Rectal smooth muscle tissue (tissue), 1 donor: ENCODE measurements around the gene KDM6B.

ENCODE experiments used
- H3K27ac ChIP-seq: one replicate; pipeline ENCODE4 v1.7.0; 2013; ENCODE audit warnings: low read depth, low read length, inconsistent platforms
- H3K27me3 ChIP-seq: one replicate; pipeline ENCODE4 v1.7.0; 2013; ENCODE audit warnings: low read length; ENCODE audit not compliant: control insufficient read depth, insufficient read depth
- H3K36me3 ChIP-seq: one replicate; pipeline ENCODE4 v1.7.0; 2013; ENCODE audit warnings: low read length; ENCODE audit not compliant: control insufficient read depth, insufficient read depth
- H3K4me1 ChIP-seq: one replicate; pipeline ENCODE4 v1.7.0; 2013; ENCODE audit warnings: low read length; ENCODE audit not compliant: control insufficient read depth, insufficient read depth
- H3K4me3 ChIP-seq: one replicate; pipeline ENCODE4 v1.7.0; 2013; ENCODE audit warnings: low read length
- H3K9ac ChIP-seq: one replicate; pipeline ENCODE4 v1.7.0; 2013; ENCODE audit warnings: low read length

KDM6B gene

GRCh38 chr17:7838090-7839075 lies 4.4 kb downstream of the KDM6B start:
- H3K4me3 ChIP-seq: peak overlapping the region; percentile 53
- H3K27me3 ChIP-seq: no peaks in the 10 kb centered on the region
- H3K4me1 ChIP-seq: peaks cover 26% of the 10 kb centered on the region
- peak overlapping the region; percentile 25 for H3K9ac ChIP-seq
- H3K27ac ChIP-seq: peak overlapping the region; percentile 92
- H3K36me3 ChIP-seq: peaks cover 3% of the 10 kb centered on the region

GRCh38 chr17:7839190-7839875 lies 5.3 kb downstream of the KDM6B start:
- Histone ChIP-seq H3K4me1 (peaks cover 23% of the 10 kb centered on the region), H3K4me3 (peak overlapping the region; percentile 53), H3K9ac (no peak overlapping the region)

GRCh38 chr17:7839876-7840261 lies 5.9 kb downstream of the KDM6B start:
- H3K27me3 ChIP-seq: no peaks in the 10 kb centered on the region
- H3K4me3 ChIP-seq: no peak overlapping the region
- no peak overlapping the region for H3K27ac ChIP-seq
- H3K4me1 ChIP-seq: peaks cover 23% of the 10 kb centered on the region
- H3K9ac ChIP-seq: no peak overlapping the region
- peaks cover 3% of the 10 kb centered on the region for H3K36me3 ChIP-seq

More at GRCh38 chr17:7839190-7839875, 5.3 kb downstream of the KDM6B start:
- H3K27ac ChIP-seq: peak overlapping the region; percentile 50
- no peaks in the 10 kb centered on the region for H3K27me3 ChIP-seq
- peaks cover 3% of the 10 kb centered on the region for H3K36me3 ChIP-seq

- peaks cover 28% of the 10 kb centered on the region for H3K4me1 ChIP-seq
- no peaks in the 10 kb centered on the region for H3K27me3 ChIP-seq
- peaks cover 3% of the 10 kb centered on the region for H3K36me3 ChIP-seq
- no peak overlapping the region for H3K4me3 ChIP-seq
- H3K27ac ChIP-seq: no peak overlapping the region
- no peak overlapping the region for H3K9ac ChIP-seq
These were observed 6.4 kb downstream of the KDM6B start for GRCh38 chr17:7840441-7840840.

- Histone ChIP-seq H3K9ac (no peak overlapping the region), H3K27ac (peak overlapping the region; percentile 96), H3K4me1 (peaks cover 31% of the 10 kb centered on the region)
These were observed 6.9 kb downstream of the KDM6B start for GRCh38 chr17:7840875-7841274.

GRCh38 chr17:7841396-7841914 lies 7.4 kb downstream of the KDM6B start:
- H3K9ac ChIP-seq: peak overlapping the region; percentile 94

More at GRCh38 chr17:7840875-7841274, 6.9 kb downstream of the KDM6B start:
- Histone ChIP-seq H3K4me3 (peak overlapping the region; percentile 90), H3K36me3 (peaks cover 3% of the 10 kb centered on the region), H3K27me3 (no peaks in the 10 kb centered on the region)

GRCh38 chr17:7841915-7842379 lies 7.9 kb downstream of the KDM6B start:
- Histone ChIP-seq H3K9ac (peak overlapping the region; percentile 94), H3K4me3 (peak overlapping the region; percentile 90), H3K36me3 (peaks cover 12% of the 10 kb centered on the region), H3K27ac (peak overlapping the region; percentile 96), H3K4me1 (peaks cover 27% of the 10 kb centered on the region), H3K27me3 (no peaks in the 10 kb centered on the region)

More at GRCh38 chr17:7841396-7841914, 7.4 kb downstream of the KDM6B start:
- Histone ChIP-seq H3K27ac (peak overlapping the region; percentile 96), H3K4me1 (peaks cover 31% of the 10 kb centered on the region), H3K27me3 (no peaks in the 10 kb centered on the region), H3K4me3 (peak overlapping the region; percentile 90), H3K36me3 (peaks cover 7% of the 10 kb centered on the region)

GRCh38 chr17:7842380-7843256 lies 8.6 kb downstream of the KDM6B start:
- Histone ChIP-seq H3K27ac (peak overlapping the region; percentile 96), H3K36me3 (peaks cover 15% of the 10 kb centered on the region), H3K27me3 (no peaks in the 10 kb centered on the region), H3K4me1 (peaks cover 20% of the 10 kb centered on the region), H3K4me3 (peak overlapping the region; percentile 90), H3K9ac (peak overlapping the region; percentile 94)

- no peaks in the 10 kb centered on the region for H3K27me3 ChIP-seq
- H3K4me1 ChIP-seq: peaks cover 20% of the 10 kb centered on the region
- peak overlapping the region; percentile 90 for H3K4me3 ChIP-seq
- H3K36me3 ChIP-seq: peaks cover 15% of the 10 kb centered on the region
- peak overlapping the region; percentile 94 for H3K9ac ChIP-seq
- H3K27ac ChIP-seq: peak overlapping the region; percentile 96
These were observed 9.2 kb downstream of the KDM6B start for GRCh38 chr17:7843257-7843535.

- Histone ChIP-seq H3K4me3 (peak overlapping the region; percentile 90), H3K27me3 (no peaks in the 10 kb centered on the region), H3K4me1 (peaks cover 17% of the 10 kb centered on the region)
These were observed 9.7 kb downstream of the KDM6B start for GRCh38 chr17:7843536-7844291.

More at GRCh38 chr17:7843536-7844291, 9.7 kb downstream of the KDM6B start:
- peaks cover 15% of the 10 kb centered on the region for H3K36me3 ChIP-seq
- H3K27ac ChIP-seq: peak overlapping the region; percentile 96
- H3K9ac ChIP-seq: peak overlapping the region; percentile 94
